NCI-H128 (cell line): ENCODE results near the gene PAOX.

Experiments used
- DNase-seq: peaks from one replicate; lab custom pipeline; 2025; ENCODE audit not compliant: unreplicated experiment; lab: John Stamatoyannopoulos, UW

Gene PAOX

GRCh38 chr10:133349577-133350011, 29.5 kb upstream of the PAOX start:
- no peak for DNase-seq

GRCh38 chr10:133350283-133350949, 28.6 kb upstream of the PAOX start:
- no peak for DNase-seq

GRCh38 chr10:133350950-133351329, 28.1 kb upstream of the PAOX start:
- DNase-seq = no peak

- no peak for DNase-seq
Measured at GRCh38 chr10:133351408-133352318, 27.4 kb upstream of the PAOX start.

GRCh38 chr10:133353202-133353959, 25.7 kb upstream of the PAOX start:
- no peak for DNase-seq

- no peak for DNase-seq
Measured at GRCh38 chr10:133353988-133354605, 25.0 kb upstream of the PAOX start.

GRCh38 chr10:133354672-133355240, 24.3 kb upstream of the PAOX start:
- no peak for DNase-seq

GRCh38 chr10:133355266-133355665, 23.8 kb upstream of the PAOX start:
- DNase-seq = no peak

- DNase-seq = no peak
Measured at GRCh38 chr10:133355991-133356390, 23.1 kb upstream of the PAOX start.

GRCh38 chr10:133356549-133357284, 22.3 kb upstream of the PAOX start:
- no peak for DNase-seq

GRCh38 chr10:133357285-133358161, 21.5 kb upstream of the PAOX start, which contains the start of gene FUOM:
TSS of gene FUOM (minus strand) at chr10:133358019. CDS start at chr10:133358007, 12 bp downstream.
- DNase-seq = no peak

GRCh38 chr10:133358162-133358924, 20.7 kb upstream of the PAOX start:
- DNase-seq = no peak

GRCh38 chr10:133358925-133359310, 20.1 kb upstream of the PAOX start:
- DNase-seq = no peak

GRCh38 chr10:133359554-133359971, 19.5 kb upstream of the PAOX start:
- peak; percentile 16 for DNase-seq

- no peak for DNase-seq
Measured at GRCh38 chr10:133359972-133360610, 19.0 kb upstream of the PAOX start.

GRCh38 chr10:133361227-133361626, 17.8 kb upstream of the PAOX start:
- no peak for DNase-seq

- no peak for DNase-seq
Measured at GRCh38 chr10:133361773-133362441, 17.2 kb upstream of the PAOX start.
